Body of pancreas (tissue), 4 donors: Measurements from ENCODE around the gene KTN1.

Source experiments
- POLR2A ChIP-seq, 3 donors: fragments of 450-650 bp; IDR thresholded peaks; one replicate each; pipeline ENCODE4 v1.6.1; 2016; ENCODE audit warnings: antibody characterized with exemption in 3 of 3, mild to moderate bottlenecking in 2 of 3
- TF ChIP-seq, protein P1 (sequence below), 7 experiments: fragments of 450-650 bp in 4 of 7; fragments of 200-600 bp in 3 of 7; sonication (generic) in 3 of 7; IDR thresholded peaks; one replicate each; pipeline ENCODE4 v1.5.1; 2016 to 2019; ENCODE audit warnings: antibody characterized with exemption in 7 of 7

DNA sequence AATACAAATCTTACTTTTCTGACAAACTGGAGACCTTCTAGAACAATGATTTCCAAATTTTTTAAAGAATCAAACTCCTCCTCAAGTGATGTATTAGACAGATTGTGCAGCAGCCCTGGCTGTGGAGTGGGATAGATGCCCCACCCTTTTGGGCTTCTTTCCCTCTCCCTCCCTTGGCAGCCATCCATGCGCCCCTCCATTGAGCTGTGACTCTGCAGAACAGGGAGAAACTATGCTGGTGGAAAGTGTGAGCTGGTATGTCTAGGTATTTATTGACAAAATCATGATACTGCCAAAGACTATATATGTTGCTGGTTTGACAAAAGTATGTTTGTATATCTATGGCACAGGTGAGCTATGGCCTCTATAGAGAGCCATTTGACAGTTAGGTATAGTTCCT lies 138.5 kb downstream of the KTN1 start:
- TF ChIP-seq, protein P1, sequence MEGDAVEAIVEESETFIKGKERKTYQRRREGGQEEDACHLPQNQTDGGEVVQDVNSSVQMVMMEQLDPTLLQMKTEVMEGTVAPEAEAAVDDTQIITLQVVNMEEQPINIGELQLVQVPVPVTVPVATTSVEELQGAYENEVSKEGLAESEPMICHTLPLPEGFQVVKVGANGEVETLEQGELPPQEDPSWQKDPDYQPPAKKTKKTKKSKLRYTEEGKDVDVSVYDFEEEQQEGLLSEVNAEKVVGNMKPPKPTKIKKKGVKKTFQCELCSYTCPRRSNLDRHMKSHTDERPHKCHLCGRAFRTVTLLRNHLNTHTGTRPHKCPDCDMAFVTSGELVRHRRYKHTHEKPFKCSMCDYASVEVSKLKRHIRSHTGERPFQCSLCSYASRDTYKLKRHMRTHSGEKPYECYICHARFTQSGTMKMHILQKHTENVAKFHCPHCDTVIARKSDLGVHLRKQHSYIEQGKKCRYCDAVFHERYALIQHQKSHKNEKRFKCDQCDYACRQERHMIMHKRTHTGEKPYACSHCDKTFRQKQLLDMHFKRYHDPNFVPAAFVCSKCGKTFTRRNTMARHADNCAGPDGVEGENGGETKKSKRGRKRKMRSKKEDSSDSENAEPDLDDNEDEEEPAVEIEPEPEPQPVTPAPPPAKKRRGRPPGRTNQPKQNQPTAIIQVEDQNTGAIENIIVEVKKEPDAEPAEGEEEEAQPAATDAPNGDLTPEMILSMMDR (IDR thresholded peaks at IDR 0.05), result no peak
- no peak for TF ChIP-seq POLR2A (IDR thresholded peaks at IDR 0.05)
